HL-60 (cell line): Measurements from ENCODE around the gene OPRD1.

Experiments
- CTCF ChIP-seq: IDR thresholded peaks from one replicate; pipeline ENCODE4 v1.5.1; 2011; ENCODE audit warnings: low read length, control low read depth, inconsistent platforms; ENCODE audit not compliant: insufficient read depth
- GABPA ChIP-seq: IDR thresholded peaks from 2 replicates; pipeline ENCODE4 v1.6.1; 2012; ENCODE audit warnings: low read depth
- POLR2AphosphoS5 ChIP-seq: IDR thresholded peaks from 2 replicates; pipeline ENCODE4 v1.6.1; 2012; ENCODE audit warnings: low read depth

DNA sequence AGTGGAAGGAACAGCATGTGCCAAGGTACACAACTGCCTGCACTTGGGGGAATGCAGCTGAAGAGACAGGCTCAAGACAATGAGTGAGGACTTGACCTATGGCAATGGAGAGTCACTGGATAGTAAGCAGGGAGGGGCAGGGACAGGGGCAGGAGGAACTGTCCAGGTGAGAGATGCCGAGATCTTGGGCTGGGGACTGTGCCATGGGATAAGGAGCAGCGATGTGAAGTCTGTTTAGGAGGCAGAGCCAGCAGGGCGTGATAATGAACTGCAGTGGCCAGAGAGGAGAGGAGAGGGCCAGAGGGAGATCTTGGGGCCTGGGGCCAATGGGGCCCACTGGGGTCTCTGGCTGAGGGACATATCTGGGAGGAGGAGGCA lies 84.6 kb downstream of the OPRD1 start:
- TF ChIP-seq CTCF (no peak), POLR2AphosphoS5 (no peak), GABPA (no peak)
